Memory B cell (primary cell): ENCODE data around the gene SUMF2.
"Not testable (repeated sequence)": the region's sequence is repeated elsewhere in the genome, so short reads cannot be mapped to it uniquely, and the experiment has no call there.

ENCODE experiments used
- ATAC-seq: fragments of 150-1000 bp; cut with Tn5 transposase; 2 replicates; pipeline ENCODE4 v1.10.0; 2021; ENCODE audit warnings: low read depth, mild to moderate bottlenecking, moderate library complexity
- DNase-seq, 2 donors: peaks; one replicate each; pipeline ENCODE4 v3.0.0; 2022; ENCODE audit warnings: low spot score in 2 of 2
- H3K27ac Mint-ChIP-seq: one replicate; pipeline ENCODE4 v1.8.0; 2022; ENCODE audit warnings: mild to moderate bottlenecking, moderate library complexity, mixed read lengths
- H3K27me3 Mint-ChIP-seq: one replicate; pipeline ENCODE4 v1.8.0; 2022; ENCODE audit warnings: mixed read lengths
- H3K36me3 Mint-ChIP-seq: one replicate; pipeline ENCODE4 v1.8.0; 2022; ENCODE audit warnings: mild to moderate bottlenecking, mixed read lengths
- H3K4me1 Mint-ChIP-seq: one replicate; pipeline ENCODE4 v1.8.0; 2022; ENCODE audit warnings: mixed read lengths
- H3K4me3 Mint-ChIP-seq: one replicate; pipeline ENCODE4 v1.8.0; 2022; ENCODE audit warnings: mild to moderate bottlenecking, moderate library complexity, mixed read lengths
- H3K9me3 Mint-ChIP-seq: one replicate; pipeline ENCODE4 v1.8.0; 2022; ENCODE audit warnings: mixed read lengths

Gene SUMF2

DNA sequence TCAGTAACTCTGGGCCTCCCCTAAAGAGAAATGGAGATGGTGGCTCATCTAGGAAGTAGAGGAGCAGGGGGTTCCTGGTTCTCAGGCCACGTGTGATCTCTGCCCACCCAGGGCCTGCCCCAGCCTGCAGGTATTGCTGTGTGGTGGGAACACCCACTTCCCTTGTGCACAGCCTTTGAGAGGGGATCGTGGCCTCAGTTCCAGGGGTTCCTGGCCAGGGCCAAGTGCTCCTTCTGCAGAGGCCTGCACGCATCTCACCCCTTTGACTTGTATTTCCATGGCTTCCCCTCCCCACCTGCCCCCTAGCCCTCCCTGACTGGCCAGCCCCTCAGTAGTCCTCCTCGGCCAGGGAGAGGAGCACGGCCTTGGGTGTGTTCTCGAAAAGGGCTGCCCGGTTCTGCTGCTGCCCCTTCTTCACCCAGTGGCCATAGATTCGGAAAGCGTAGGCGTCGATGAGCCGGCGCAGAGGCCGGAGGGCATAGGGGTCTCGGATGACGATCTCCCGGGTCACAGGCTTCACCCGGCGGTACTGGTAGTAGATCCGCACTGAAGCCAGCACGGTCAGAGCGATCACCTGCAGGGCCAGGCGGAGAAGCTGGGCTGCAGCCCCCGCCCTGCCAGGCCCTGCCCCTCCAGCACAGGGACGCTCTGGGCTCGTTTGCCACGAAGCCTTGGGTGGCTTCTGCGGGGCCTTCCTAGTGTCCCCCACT lies 16.8 kb downstream of the SUMF2 start:
- not testable (repeated sequence) for H3K4me1 Mint-ChIP-seq, H3K36me3 Mint-ChIP-seq, H3K27ac Mint-ChIP-seq, H3K27me3 Mint-ChIP-seq, ATAC-seq, H3K9me3 Mint-ChIP-seq, DNase-seq, H3K4me3 Mint-ChIP-seq

DNA sequence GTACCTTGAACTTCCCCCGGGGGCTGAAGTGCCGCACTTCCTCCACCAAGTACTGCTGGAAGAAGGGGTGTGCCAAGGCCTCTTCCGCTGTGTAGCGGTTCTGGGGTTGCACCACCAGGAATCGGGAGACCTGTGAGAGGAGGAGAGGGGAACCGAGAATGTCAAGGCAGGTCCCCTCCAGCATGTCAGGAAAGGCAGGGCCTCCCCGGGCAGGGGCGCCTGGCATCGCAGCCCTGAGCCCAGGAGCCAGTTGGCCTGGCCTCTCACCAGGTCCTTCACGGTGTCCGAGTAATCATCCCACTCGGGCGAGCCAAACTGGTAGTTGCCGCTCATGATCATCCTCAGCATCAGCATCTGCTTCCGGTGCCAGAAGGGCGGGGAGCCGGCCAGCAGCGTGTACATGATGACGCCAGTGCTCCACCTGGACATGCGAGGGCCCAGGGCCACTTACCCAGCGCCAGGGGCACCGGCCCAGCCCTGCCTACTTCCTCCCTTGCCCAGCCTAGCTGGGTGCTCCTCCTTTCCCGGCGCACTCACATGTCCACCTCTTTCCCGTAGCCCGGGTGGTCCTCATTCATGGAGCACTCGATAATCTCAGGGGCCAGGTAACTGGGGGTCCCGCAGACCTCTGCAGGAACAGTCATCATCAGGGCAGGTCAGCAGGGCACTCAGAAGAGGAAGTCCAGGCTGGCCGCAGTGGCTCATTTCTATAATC lies 17.7 kb downstream of the SUMF2 start:
- DNase-seq: no peak
- no peaks in the 10 kb centered on the region for H3K9me3 Mint-ChIP-seq
- ATAC-seq: no peak
- H3K4me1 Mint-ChIP-seq: no peaks in the 10 kb centered on the region
- no peak overlapping the region for H3K27ac Mint-ChIP-seq
- no peaks in the 10 kb centered on the region for H3K27me3 Mint-ChIP-seq
- peaks cover 8% of the 10 kb centered on the region for H3K36me3 Mint-ChIP-seq
- no peak overlapping the region for H3K4me3 Mint-ChIP-seq

DNA sequence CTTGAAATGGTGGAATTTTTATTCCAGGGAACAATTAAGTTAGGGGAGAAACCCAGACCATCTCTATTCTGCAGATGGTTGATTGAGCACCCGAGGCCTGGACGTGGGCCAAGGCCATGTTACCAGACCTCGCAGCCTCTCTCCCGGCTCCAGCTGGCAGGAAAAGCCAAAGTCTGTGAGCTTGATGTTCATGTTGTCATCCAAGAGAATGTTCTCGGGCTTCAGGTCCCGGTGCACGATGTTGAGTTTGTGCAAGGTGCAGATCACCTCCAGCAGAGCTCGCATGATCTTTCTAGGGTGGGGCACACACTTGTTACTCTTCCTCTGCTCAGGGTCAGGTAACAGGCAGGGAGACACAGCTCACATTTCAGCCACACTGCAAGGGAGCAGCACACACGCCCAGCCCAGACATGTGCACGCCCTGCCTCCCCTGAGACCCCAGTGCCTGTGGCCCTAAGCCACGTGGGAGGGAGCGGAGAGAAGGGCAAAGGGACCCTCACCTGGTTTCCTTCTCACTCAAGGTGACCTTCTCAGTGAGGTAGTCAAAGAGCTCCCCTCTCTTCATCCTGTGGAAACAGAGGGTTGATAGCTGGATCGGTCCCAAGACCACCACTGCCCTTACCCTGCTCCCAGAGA lies 19.2 kb downstream of the SUMF2 start:
- ATAC-seq (no peak), DNase-seq (no peak)
- peaks cover 9% of the 10 kb centered on the region for H3K36me3 Mint-ChIP-seq
- no peaks in the 10 kb centered on the region for H3K9me3 Mint-ChIP-seq
- H3K27me3 Mint-ChIP-seq: no peaks in the 10 kb centered on the region
- no peaks in the 10 kb centered on the region for H3K4me1 Mint-ChIP-seq
- H3K27ac Mint-ChIP-seq: peak overlapping the region; percentile 20
- no peak overlapping the region for H3K4me3 Mint-ChIP-seq

DNA sequence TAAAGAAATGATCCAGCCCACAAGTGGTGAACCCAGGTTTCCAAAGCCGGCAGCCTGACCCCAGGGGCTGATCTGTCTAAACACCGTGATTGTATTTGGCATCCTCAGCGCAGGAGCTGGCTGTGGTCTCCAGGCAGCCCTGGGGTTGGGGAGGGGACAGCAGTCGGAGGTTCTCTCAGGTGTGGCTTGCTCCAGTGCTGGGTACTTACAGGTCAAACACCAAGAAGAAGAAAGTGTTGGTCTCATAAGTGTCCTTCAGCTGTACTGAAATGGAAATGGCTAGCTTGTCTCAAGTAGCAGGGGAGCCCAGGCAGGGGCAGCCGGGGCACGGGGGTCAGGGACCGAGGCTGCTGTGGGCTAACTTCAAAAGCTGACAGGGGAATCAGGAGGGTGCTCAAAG lies 22.7 kb downstream of the SUMF2 start:
- peaks cover 5% of the 10 kb centered on the region for H3K36me3 Mint-ChIP-seq
- ATAC-seq (no peak), DNase-seq (no peak)
- no peak overlapping the region for H3K4me3 Mint-ChIP-seq
- H3K9me3 Mint-ChIP-seq: no peaks in the 10 kb centered on the region
- H3K27ac Mint-ChIP-seq: no peak overlapping the region
- no peaks in the 10 kb centered on the region for H3K4me1 Mint-ChIP-seq
- H3K27me3 Mint-ChIP-seq: no peaks in the 10 kb centered on the region

DNA sequence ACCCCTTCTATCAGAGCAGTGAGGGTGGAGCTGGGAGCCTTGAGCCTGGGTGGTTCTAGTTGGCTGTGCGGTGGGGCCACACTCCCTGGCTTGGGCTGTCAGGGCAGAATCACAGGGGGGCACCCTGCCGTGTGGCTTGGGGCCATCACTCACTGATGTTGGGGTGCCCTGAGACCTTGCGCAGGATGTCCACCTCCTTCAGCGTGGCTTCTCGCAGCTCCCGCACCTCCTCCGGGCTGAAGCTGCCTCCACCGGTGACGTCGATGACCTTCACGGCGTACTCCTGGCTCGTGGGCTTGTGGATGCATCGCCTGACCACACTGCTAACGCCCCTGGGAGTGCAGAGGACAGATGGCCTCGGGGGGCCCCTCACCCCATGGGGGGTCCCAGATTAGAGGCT lies 23.4 kb downstream of the SUMF2 start:
- ATAC-seq: no peak
- no peak overlapping the region for H3K4me3 Mint-ChIP-seq
- no peaks in the 10 kb centered on the region for H3K9me3 Mint-ChIP-seq
- H3K4me1 Mint-ChIP-seq: no peaks in the 10 kb centered on the region
- H3K36me3 Mint-ChIP-seq: peaks cover 1% of the 10 kb centered on the region
- H3K27ac Mint-ChIP-seq: no peak overlapping the region
- no peaks in the 10 kb centered on the region for H3K27me3 Mint-ChIP-seq
- DNase-seq: no peak

DNA sequence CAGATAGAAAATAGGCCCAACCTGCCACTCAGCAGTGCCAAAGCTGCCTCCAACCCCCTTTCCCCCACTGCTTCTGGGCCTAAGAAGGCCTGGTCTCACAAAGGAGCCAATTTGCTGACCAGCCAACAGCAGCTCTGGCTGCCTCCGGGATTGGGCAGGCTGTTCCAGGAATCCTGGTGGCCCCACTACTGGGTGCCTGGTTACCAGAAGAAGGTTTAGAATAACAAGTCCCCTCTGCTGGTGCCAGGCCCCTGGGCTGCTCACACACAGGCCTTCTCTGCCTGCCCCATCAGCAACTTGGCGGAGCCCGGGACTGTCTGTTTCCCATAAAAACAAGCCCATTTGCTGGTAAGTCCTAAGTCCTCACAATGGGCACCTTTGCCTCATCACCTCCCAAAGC lies 27.5 kb downstream of the SUMF2 start:
- H3K36me3 Mint-ChIP-seq: peaks cover 4% of the 10 kb centered on the region
- no peaks in the 10 kb centered on the region for H3K9me3 Mint-ChIP-seq
- ATAC-seq (no peak), DNase-seq (no peak)
- H3K4me1 Mint-ChIP-seq: no peaks in the 10 kb centered on the region
- H3K4me3 Mint-ChIP-seq: no peak overlapping the region
- H3K27me3 Mint-ChIP-seq: no peaks in the 10 kb centered on the region
- no peak overlapping the region for H3K27ac Mint-ChIP-seq

DNA sequence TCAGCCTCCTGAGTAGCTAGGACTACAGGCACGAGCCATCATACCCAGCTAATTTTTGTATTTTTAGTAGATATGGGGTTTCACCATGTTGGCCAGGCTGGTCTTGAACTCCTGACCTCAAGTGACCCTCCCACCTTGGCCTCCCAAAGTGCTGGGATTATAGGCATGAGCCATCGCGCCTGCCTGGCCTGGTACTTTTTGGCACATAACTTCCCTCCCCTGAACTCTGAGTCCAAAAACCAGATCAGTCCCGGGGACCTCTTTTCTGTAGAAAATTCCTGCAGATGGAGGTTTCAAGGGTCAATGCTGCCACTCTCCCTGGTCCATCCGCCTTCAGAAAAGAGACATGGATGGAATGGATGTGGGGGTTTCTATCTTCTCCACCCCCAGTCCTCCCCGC lies 28.3 kb downstream of the SUMF2 start:
- not testable (repeated sequence) for H3K4me1 Mint-ChIP-seq, DNase-seq, H3K27ac Mint-ChIP-seq, H3K4me3 Mint-ChIP-seq, H3K9me3 Mint-ChIP-seq, H3K36me3 Mint-ChIP-seq, H3K27me3 Mint-ChIP-seq, ATAC-seq

DNA sequence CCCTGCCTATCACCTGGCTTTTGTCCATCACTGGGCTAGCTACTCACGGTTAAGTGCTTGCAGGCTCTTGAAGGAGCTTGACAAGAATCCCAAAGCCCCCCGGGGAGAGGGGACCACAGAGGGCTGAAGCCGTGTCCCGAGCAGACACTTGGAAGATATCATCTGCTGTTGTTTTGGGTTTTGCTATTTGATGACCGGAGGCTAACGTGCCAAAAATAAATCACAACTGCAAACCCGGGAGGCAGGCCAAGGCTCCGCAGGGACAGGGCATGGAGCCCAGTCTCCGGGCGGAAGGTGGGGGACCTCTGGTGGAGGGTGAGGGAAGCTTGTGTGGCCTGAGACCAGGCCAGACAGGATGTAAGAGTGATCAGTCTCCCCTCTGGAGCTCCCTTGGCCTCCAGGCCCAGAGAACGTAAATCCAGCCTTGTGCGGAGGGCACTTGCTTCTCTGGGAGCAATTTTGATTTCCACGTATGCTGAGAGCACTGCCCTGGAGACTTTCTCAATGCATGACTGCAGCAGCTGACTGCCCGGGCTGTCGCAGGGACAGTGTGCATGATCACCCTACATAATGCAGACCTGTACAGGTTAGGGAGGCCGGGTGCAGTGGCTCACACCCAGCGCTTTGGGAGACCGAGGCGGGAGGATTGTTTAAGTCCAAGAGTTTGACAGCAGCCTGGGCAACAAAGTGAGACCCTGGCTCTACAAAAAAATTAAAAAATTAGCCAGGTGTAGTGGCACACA lies 28.9 kb downstream of the SUMF2 start, which contains the start of gene PHKG1:
Gene PHKG1, minus strand, starts transcription at position 164 of the 743 bp plus-strand sequence. CDS start 4,011 bp downstream, outside the sequence.
- Mint-ChIP-seq H3K4me1 (no peaks in the 10 kb centered on the region), H3K27ac (no peak within 1 kb of the TSS), H3K36me3 (peaks cover 3% of the 10 kb centered on the region), H3K27me3 (no peaks in the 10 kb centered on the region), H3K9me3 (no peaks in the 10 kb centered on the region), H3K4me3 (no peak within 1 kb of the TSS)
- no peak for DNase-seq
- no peak for ATAC-seq

DNA sequence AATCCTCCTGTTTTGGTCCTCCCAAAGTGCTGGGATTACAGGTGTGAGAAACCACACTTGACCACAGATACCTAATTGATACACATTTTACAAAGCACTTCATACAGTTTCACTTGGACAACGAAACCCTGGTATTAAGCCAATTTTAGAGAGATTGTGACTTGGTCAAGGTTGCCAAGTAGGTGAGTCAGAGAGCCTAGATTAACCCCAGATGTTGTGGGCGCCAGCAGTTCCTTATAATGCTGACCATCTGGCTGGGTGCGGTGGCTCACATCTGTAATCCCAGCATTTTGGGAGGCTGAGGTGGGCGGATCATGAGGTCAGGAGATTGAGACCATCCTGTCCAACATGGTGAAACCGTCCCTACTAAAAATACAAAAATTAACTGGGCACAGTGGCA lies 33.6 kb downstream of the SUMF2 start:
- no peak for DNase-seq
- Mint-ChIP-seq H3K4me1 (peaks cover 3% of the 10 kb centered on the region), H3K9me3 (no peaks in the 10 kb centered on the region), H3K27ac (no peak overlapping the region), H3K27me3 (no peaks in the 10 kb centered on the region), H3K4me3 (no peak overlapping the region), H3K36me3 (peaks cover 18% of the 10 kb centered on the region)
- ATAC-seq: no peak

DNA sequence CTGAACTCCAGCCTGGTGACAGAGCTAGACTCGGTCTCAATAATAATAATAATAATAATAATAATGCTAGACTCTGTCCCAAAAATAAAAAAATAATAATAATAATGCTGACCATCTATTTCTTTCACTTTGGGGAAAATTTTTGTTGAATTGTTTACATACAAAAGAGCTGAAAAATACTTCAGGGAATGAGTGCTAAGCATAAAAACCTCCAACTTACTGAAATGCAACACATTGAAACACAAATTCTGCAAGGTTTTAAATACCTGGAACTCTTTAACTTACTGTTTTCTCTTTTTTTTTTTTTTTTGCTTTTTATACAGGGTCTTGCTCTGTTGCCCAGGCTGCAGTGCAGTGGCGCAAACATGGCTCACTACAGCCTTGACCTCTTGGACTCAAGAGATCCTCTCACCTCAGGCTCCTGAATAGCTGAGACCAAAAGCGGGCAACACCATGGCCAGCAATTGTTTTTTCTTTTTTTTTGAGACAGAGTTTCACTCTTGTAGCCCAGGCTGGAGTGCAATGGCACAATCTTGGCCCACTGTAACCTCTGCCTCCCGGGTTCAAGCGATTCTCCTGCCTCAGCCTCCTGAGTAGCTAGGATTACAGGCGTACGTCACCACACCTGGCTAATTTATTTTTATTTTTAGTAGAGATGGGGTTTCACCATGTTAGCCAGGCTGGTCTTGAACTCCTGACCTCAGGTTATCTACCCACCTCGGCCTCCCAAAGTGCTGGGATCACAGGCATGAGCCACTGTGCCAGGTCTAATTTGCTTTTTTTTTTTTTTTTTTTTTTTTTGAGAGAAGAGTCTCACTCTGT lies 34.3 kb downstream of the SUMF2 start:
- H3K4me3 Mint-ChIP-seq, DNase-seq, ATAC-seq, H3K9me3 Mint-ChIP-seq, H3K27me3 Mint-ChIP-seq, H3K4me1 Mint-ChIP-seq, H3K27ac Mint-ChIP-seq: not testable (repeated sequence)
- peaks cover 18% of the 10 kb centered on the region for H3K36me3 Mint-ChIP-seq

DNA sequence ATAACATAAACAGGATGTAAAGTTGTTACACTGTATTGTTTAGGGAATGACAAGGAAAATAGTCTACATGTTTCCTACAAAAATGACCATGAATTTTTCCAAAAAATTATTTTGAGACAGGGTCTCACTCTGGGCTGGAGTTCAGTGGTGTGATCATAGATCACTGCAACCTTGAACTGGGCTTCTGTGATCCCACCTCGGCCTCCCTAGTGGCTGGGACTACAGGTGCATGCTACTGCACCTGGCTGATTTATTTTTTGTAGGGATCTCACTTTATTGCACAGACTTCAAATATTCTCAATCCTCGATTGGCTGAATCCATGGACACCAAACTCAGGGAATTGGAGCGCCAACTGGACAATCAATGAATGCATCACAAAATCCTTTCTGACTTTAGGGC lies 35.6 kb downstream of the SUMF2 start:
- peaks cover 5% of the 10 kb centered on the region for H3K4me1 Mint-ChIP-seq
- H3K4me3 Mint-ChIP-seq: no peak overlapping the region
- H3K27me3 Mint-ChIP-seq: no peaks in the 10 kb centered on the region
- no peaks in the 10 kb centered on the region for H3K9me3 Mint-ChIP-seq
- ATAC-seq (no peak), DNase-seq (no peak)
- peak overlapping the region; percentile 55 for H3K27ac Mint-ChIP-seq
- H3K36me3 Mint-ChIP-seq: peaks cover 21% of the 10 kb centered on the region

DNA sequence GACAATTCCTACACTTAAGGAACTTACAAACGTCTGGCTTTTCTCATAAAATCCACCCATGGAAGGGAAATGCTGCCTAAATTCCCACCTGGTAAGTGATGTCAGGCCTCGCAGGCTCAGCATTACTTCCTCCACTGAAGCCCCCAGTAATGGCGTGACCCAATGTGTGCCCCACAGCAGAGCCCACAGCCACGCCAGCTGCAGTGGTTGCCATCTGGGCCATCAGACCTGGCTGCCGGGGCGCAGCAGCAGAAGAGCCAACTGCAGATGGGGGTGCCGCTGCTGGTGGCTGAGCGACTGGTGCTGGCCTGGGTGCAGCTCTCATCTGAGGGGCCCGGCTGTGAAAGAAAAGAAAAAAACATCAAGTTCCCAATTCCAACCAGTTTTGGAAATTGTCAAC lies 40.1 kb downstream of the SUMF2 start:
- not testable (repeated sequence) for H3K27ac Mint-ChIP-seq, H3K9me3 Mint-ChIP-seq, H3K27me3 Mint-ChIP-seq, DNase-seq, H3K4me3 Mint-ChIP-seq, ATAC-seq
- peaks cover 20% of the 10 kb centered on the region for H3K36me3 Mint-ChIP-seq
- H3K4me1 Mint-ChIP-seq: peaks cover 23% of the 10 kb centered on the region

DNA sequence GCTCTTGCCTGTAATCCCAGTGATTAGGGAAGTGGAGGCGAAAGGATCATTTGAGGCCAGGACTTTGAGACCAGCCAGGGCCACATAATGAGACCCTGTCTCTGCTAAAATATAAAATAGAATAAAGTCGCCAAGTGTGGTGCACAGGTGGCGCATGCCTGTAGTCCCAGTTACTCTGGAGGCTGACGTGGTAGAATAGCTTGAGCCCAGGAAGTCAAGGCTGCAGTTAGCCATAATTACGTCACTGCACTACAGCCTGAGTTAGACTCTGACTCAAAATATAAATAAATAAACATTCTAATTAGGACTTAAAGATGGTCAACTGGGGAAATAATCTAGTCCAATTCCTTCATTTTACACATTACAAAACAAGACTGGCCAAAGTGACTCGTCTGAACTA lies 41.4 kb downstream of the SUMF2 start:
- Mint-ChIP-seq H3K36me3 (peaks cover 13% of the 10 kb centered on the region), H3K27me3 (peaks cover 2% of the 10 kb centered on the region), H3K4me1 (peaks cover 20% of the 10 kb centered on the region), H3K4me3 (peak overlapping the region; percentile 100), H3K27ac (peak overlapping the region; percentile 98), H3K9me3 (no peaks in the 10 kb centered on the region)
- ATAC-seq (no peak), DNase-seq (no peak)
